Effector memory CD8-positive, alpha-beta T cell (primary cell): ENCODE data around the gene TXNDC11.
"Not testable (repeated sequence)": the region's sequence is repeated elsewhere in the genome, so short reads cannot be mapped to it uniquely, and the experiment has no call there.

Experiments
- ATAC-seq: fragments of 150-1000 bp; cut with Tn5 transposase; replicated peaks from 2 replicates; pipeline ENCODE4 v1.10.0; 2021; ENCODE audit warnings: mild to moderate bottlenecking, moderate library complexity
- DNase-seq, 3 experiments: peaks; one replicate each; pipeline ENCODE4 v3.0.0; 2021
- H3K27ac Mint-ChIP-seq, 2 donors: one replicate each; pipeline ENCODE4 v1.8.0; 2022; ENCODE audit warnings: mild to moderate bottlenecking in 2 of 2, mixed read lengths in 2 of 2, moderate library complexity in 2 of 2
- H3K27me3 Mint-ChIP-seq, 2 donors: one replicate each; pipeline ENCODE4 v1.8.0; 2022; ENCODE audit warnings: mixed read lengths in 2 of 2
- H3K36me3 Mint-ChIP-seq: one replicate; pipeline ENCODE4 v1.8.0; 2022; ENCODE audit warnings: mild to moderate bottlenecking, moderate library complexity, mixed read lengths; ENCODE audit not compliant: insufficient read depth
- H3K4me1 Mint-ChIP-seq, 2 donors: one replicate each; pipeline ENCODE4 v1.8.0; 2022; ENCODE audit warnings: low read depth in 2 of 2, mixed read lengths in 2 of 2
- H3K4me3 Mint-ChIP-seq, 2 donors: one replicate each; pipeline ENCODE4 v1.8.0; 2022; ENCODE audit warnings: mild to moderate bottlenecking in 2 of 2, mixed read lengths in 2 of 2, moderate library complexity in 2 of 2
- H3K9me3 Mint-ChIP-seq, 2 donors: one replicate each; pipeline ENCODE4 v1.8.0; 2022; ENCODE audit warnings: mixed read lengths in 2 of 2
- total RNA-seq, 9 experiments: gene quantifications; one replicate each; lab custom pipeline; 2026; lab: John Stamatoyannopoulos, UW

The TXNDC11 gene, protein sequence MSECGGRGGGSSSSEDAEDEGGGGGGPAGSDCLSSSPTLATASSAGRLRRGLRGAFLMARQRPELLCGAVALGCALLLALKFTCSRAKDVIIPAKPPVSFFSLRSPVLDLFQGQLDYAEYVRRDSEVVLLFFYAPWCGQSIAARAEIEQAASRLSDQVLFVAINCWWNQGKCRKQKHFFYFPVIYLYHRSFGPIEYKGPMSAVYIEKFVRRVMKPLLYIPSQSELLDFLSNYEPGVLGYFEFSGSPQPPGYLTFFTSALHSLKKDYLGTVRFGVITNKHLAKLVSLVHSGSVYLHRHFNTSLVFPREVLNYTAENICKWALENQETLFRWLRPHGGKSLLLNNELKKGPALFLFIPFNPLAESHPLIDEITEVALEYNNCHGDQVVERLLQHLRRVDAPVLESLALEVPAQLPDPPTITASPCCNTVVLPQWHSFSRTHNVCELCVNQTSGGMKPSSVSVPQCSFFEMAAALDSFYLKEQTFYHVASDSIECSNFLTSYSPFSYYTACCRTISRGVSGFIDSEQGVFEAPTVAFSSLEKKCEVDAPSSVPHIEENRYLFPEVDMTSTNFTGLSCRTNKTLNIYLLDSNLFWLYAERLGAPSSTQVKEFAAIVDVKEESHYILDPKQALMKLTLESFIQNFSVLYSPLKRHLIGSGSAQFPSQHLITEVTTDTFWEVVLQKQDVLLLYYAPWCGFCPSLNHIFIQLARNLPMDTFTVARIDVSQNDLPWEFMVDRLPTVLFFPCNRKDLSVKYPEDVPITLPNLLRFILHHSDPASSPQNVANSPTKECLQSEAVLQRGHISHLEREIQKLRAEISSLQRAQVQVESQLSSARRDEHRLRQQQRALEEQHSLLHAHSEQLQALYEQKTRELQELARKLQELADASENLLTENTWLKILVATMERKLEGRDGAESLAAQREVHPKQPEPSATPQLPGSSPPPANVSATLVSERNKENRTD
- 59.5 to 130 (median 71.2) reads per million in 9 experiments for total RNA-seq

DNA sequence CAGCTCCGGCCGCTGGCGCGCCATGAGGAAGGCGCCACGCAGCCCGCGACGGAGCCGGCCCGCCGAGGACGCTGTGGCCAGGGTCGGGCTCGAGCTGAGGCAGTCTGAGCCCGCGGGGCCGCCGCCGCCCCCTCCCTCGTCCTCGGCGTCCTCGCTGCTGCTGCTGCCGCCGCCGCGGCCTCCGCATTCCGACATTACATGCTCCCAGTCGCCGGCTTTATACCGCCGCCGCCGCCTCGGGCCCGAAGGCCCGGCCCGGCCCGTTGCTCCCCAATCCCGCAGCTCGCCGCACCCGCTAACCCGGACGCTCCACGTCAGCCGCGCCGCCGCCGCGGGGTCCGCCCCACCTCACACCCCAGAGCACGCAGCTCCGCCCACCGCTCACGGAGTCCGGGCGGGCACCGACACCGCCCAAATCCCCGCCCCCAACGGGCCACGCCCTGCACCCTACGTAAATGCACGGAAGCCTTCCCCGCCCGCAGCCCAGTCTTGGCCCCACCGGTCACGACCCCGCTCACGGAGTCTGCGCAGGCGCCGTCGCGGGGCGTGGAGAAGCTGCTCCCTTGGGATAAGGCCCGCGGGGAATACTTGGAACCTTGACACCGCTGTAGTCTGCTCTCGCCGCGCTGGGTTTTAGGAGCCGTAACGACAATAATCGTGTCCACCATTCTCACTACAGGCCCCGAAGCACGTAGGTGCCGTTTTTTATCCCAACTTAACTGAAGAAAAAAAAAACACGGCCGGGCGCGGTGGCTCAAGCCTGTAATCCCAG is at the start of gene TXNDC11:
TXNDC11 (minus strand) TSS at position 322 of the 772 bp plus-strand sequence; CDS start at position 195, 127 bp downstream.
- Mint-ChIP-seq H3K4me1 (peaks cover 44 to 51% of the 10 kb centered on the region in 2 donors), H3K9me3 (no peaks in the 10 kb centered on the region)

DNA sequence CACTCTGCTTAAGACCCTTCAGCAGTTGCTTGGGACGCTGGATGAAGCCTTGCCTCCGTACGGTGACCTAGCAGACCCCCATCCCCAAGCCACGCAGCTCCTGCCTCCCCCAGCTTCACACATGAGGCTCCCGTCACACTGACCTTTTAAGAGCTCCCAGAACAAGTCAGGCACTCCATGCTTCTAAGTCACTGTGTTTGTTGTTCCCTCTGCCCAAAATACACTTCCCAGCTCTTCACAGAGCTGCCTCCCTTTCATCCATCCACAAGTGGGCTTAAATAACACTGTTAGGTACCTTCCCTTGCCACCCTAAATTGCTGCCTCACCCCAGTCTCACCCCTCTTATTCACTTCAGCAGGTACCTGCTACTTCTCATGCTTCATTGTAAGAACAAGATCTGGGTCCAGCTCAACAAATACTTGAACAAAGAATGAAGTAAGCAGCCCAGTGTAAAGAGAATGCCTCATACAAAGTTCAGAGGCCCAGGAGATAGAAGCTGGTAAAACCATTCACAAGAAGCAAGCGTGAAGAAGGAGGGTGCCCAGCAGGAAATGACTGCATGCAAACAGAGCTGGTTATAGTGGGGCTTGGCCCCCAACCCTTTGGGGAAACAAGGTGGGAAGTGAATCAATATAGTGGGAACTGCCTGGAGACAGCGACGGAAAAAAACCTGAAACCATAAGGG is 48.6 kb upstream of the TXNDC11 start:
- peaks cover 50 to 75% of the 10 kb centered on the region in 2 donors for H3K4me1 Mint-ChIP-seq
- ATAC-seq: no peak
- no peaks in the 10 kb centered on the region for H3K27me3 Mint-ChIP-seq
- peak overlapping the region; percentile 1 to 80 for H3K27ac Mint-ChIP-seq
- peaks cover 32% of the 10 kb centered on the region for H3K36me3 Mint-ChIP-seq
- H3K4me3 Mint-ChIP-seq: no peak overlapping the region
- H3K9me3 Mint-ChIP-seq: no peaks in the 10 kb centered on the region
- DNase-seq: no peak

More for the DNA sequence above, at the start of gene TXNDC11:
- DNase-seq: peak; percentile 99 to 100 (median 100)
- peak; percentile 88 for ATAC-seq
- peaks cover 34% of the 10 kb centered on the region for H3K36me3 Mint-ChIP-seq
- H3K4me3 Mint-ChIP-seq: peak within 1 kb of the TSS; percentile 95 to 97
- no peaks in the 10 kb centered on the region for H3K27me3 Mint-ChIP-seq
- peak within 1 kb of the TSS; percentile 92 to 97 for H3K27ac Mint-ChIP-seq

DNA sequence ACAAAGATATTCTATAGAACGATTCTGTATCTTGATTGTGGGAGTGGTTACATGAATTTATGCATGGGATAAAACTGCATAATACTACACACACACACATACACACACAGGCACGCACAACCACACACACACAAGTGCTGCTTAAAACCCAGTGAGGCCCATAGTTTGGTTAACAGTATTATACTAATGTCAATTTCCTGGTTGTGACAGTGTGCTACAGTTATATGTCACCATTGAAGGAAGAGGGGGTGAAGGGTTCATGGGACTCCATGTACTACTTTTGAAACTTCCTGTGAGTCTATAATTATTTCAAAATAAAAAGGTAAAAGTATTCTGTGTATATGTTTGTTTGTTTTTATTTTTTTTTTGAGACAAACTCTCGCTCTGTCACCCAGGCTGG is 46.3 kb upstream of the TXNDC11 start:
- Mint-ChIP-seq H3K4me1 (peaks cover 35 to 64% of the 10 kb centered on the region in 2 donors), H3K36me3 (peaks cover 26% of the 10 kb centered on the region), H3K9me3 (no peaks in the 10 kb centered on the region), H3K4me3 (no peak overlapping the region), H3K27me3 (no peaks in the 10 kb centered on the region), H3K27ac (peak overlapping the region; percentile 76 to 88)
- ATAC-seq: no peak
- no peak for DNase-seq

DNA sequence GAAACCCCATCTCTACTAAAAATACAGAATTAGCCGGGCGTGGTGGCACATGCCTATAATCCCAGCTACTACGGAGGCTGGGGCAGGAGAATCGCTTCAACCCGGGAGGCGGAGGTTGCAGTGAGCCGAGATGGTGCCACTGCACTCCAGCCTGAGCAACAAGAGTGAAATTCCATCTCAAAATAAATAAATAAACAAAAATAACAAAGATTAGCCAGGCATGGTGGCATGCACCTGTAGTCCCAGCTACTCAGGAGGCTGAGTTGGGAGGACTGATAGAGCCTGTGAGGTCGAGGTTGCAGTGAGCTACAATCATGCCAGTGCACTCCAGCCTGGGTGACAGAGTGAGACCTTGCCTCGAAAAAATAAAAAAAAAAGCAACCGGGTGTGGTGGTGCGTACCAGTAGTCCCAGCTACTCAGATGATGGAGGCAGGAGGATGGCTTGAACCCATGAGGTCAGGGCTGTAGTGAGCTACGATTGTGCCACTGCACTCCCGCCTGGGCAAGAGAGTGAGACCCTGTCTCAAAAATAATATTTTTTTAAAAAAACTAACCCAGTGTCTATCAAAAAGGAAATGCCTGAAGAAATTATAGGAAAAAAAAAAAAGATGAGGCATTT is 42.4 kb upstream of the TXNDC11 start:
- peak overlapping the region in 1 of 2 donors; percentile 14 for H3K4me3 Mint-ChIP-seq

DNA sequence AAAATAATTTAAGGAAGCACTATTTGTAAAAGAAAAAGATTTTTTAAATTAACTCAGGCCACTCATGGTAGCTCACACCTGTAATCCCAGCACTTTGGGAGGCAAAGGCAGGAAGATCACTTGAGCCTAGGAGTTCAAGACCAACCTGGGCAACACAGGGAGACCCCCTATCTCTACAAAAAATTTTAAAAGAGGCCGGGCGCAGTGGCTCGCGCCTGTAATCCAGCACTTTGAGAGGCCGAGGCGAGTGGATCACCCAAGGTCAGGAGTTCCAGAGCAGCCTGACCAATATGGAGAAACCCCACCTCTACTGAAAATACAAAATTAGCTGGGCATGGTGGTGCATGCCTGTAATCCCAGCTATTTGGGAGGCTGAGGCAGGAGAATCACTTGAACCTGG is 41.7 kb upstream of the TXNDC11 start:
- H3K27me3 Mint-ChIP-seq, H3K9me3 Mint-ChIP-seq, ATAC-seq, DNase-seq: not testable (repeated sequence)
- H3K4me3 Mint-ChIP-seq: peak overlapping the region in 1 of 2 donors; percentile 14
- H3K4me1 Mint-ChIP-seq: peaks cover 35 to 47% of the 10 kb centered on the region in 2 donors
- peak overlapping the region; percentile 99 for H3K27ac Mint-ChIP-seq
- H3K36me3 Mint-ChIP-seq: peaks cover 41% of the 10 kb centered on the region

More for the DNA sequence above, 42.4 kb upstream of the TXNDC11 start:
- not testable (repeated sequence) for DNase-seq, H3K27me3 Mint-ChIP-seq, ATAC-seq, H3K9me3 Mint-ChIP-seq
- Mint-ChIP-seq H3K27ac (peak overlapping the region; percentile 99), H3K36me3 (peaks cover 39% of the 10 kb centered on the region), H3K4me1 (peaks cover 35 to 49% of the 10 kb centered on the region in 2 donors)

DNA sequence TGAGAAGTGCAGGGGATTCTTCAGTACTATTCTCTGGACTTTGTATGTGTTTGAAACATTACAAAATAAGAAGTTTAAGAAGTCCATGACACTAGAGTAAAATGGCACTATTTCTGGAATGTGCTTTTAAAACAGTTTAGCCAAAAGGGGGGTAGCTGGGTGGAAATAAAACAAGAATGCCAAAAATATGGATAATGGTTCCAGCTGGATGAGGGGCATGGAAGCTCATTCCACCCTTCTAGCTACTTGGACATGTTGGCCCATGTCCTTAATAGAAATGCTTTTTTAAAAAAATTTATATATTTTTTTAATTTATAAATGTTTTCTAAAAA is 41.3 kb upstream of the TXNDC11 start:
- H3K36me3 Mint-ChIP-seq: peaks cover 42% of the 10 kb centered on the region
- no peak for ATAC-seq
- no peaks in the 10 kb centered on the region for H3K27me3 Mint-ChIP-seq
- no peaks in the 10 kb centered on the region for H3K9me3 Mint-ChIP-seq
- peak overlapping the region; percentile 99 for H3K27ac Mint-ChIP-seq
- peaks cover 35 to 47% of the 10 kb centered on the region in 2 donors for H3K4me1 Mint-ChIP-seq
- no peak for DNase-seq
- H3K4me3 Mint-ChIP-seq: peak overlapping the region; percentile 85 to 88

DNA sequence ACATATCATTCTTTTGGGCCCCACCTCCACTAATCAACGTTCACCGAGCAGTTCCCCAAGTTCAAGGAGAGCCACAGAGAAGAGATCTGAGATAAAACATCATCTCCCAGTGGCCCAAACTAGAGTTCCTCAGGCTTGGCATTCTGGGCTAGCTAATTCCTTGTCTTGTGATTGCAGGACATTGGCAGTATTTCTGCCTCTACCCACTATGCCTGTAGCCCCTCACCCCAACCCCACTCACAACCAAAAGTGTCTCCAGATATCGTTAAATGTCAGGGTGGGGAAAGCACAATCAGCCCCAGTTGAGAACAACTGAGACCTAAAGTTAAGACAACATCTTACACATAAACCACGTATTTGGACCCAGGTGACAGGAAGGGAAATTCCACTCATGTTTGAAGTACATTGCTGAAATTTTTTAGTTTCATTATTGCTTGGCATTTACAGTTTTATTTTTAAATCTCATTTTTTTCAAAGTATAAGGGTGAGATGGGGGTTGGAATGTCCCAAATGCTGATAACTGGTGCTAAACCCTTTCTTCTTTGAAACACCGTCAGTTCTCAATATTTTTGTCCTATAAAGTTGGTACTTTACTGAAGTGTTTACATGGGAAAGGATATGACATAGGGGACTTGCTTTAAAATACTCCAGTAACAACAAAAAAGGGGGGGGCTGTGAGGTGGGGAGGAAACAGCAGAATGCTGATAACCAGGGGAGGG is 40.8 kb upstream of the TXNDC11 start:
- Mint-ChIP-seq H3K27me3 (no peaks in the 10 kb centered on the region), H3K4me1 (peaks cover 35 to 42% of the 10 kb centered on the region in 2 donors), H3K9me3 (no peaks in the 10 kb centered on the region), H3K27ac (peak overlapping the region; percentile 99), H3K36me3 (peaks cover 45% of the 10 kb centered on the region), H3K4me3 (peak overlapping the region; percentile 85 to 88)
- peak; percentile 88 for ATAC-seq
- peak; percentile 33 to 49 (median 42) for DNase-seq

DNA sequence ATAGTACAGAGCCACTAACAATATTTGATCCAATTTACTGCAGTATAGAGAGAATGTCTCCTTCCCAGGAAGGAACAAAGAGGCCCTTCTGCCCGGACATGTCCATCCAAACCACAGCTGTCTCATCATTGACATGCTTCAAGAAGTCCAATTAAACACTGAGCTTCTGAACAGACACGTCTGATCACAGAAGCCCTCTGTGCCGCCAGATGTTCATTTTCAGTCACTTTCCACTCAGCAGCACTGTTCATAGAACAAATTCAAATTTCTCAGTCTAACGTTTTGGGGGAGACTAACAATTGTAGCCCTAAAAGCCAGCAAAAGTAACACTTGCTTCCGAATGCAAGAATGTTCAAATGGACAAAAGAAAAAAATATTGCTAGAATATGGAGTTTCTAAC is 39.1 kb upstream of the TXNDC11 start:
- Mint-ChIP-seq H3K9me3 (no peaks in the 10 kb centered on the region), H3K36me3 (peaks cover 47% of the 10 kb centered on the region), H3K4me3 (peak overlapping the region in 1 of 2 donors; percentile 21), H3K27me3 (no peaks in the 10 kb centered on the region), H3K27ac (peak overlapping the region; percentile 99), H3K4me1 (peaks cover 22 to 27% of the 10 kb centered on the region in 2 donors)
- no peak for DNase-seq
- ATAC-seq: no peak

DNA sequence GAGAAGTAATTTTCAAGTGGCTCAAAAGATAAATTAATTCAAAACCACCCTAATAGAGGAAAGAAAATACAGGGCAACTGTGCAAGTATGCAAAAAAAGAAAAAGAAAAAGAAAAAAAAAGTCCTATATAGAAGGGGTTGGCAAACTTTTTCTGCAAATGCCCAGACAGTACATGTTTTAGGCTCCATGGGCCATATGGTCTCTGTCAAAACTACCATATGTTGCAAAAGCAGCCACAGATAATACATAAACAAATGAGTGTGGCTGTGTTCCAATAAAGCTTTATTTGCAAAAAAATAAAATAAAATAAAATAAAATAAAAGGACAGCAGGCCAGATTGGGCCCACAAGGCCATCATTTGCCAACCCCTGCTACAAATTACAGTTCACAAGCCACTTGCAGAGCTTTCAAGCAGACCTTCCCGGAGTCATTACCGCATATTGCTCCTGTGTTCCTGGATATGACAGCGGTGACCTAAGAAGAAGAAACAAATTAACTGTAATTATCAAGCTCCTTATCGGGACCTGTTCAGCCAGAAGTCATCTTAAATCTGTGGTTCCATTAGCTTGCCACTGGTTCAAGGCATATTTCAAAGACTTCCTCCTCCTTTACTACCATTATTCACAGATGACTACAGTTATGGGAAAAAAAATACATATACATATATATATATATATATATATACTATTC is 38.5 kb upstream of the TXNDC11 start:
- Mint-ChIP-seq H3K4me1 (peaks cover 21% of the 10 kb centered on the region in 2 donors), H3K36me3 (peaks cover 47% of the 10 kb centered on the region), H3K9me3 (no peaks in the 10 kb centered on the region), H3K4me3 (no peak overlapping the region), H3K27me3 (no peaks in the 10 kb centered on the region), H3K27ac (peak overlapping the region; percentile 99)
- no peak for DNase-seq
- ATAC-seq: no peak

DNA sequence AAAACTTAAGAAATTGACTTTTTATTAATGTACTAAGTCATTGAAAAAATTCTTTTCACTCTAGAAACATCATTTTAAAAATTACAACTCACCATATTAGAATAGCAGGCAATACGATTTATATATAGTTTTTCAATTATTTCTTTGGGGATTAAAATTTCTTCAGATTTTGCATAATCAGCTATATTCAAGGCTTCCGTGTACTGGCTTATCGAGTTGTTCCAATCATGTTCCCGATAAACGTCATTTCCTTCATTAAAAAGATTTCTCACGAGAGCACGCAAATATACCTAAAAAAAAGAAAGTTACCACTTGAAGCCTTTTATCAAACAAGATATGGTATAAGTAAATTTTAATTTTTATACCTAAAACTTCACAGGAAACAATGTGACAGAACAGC is 36.4 kb upstream of the TXNDC11 start:
- no peak overlapping the region for H3K4me3 Mint-ChIP-seq
- H3K27me3 Mint-ChIP-seq: no peaks in the 10 kb centered on the region
- H3K4me1 Mint-ChIP-seq: peaks cover 14 to 21% of the 10 kb centered on the region in 2 donors
- no peak for ATAC-seq
- H3K9me3 Mint-ChIP-seq: no peaks in the 10 kb centered on the region
- H3K27ac Mint-ChIP-seq: no peak overlapping the region
- peaks cover 67% of the 10 kb centered on the region for H3K36me3 Mint-ChIP-seq
- no peak for DNase-seq

DNA sequence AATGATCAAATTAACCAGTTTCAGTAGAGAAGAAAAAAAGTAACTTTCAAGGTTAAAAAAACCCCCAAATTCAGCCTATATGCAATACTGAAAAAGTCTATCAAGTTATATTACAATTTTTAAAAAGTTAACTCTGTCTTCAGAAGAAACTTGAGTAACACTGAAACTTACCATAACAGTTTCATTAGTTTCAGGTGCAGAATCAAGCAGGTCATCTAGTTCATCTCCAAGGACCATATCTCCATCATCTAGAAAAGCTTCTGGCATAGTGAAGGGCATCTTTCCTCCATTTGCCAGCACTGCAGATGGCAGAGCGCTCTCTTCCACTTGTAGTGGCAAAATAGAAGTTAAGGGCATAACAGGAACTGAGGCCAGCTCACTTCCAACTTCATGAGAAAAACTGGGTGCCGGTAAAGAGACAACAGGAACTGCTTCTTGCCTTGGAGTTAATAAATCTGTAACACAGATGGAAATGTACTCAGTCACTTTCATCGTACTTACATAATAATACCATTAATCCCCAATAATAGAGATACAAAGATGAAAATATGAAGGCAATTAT is 31.5 kb upstream of the TXNDC11 start:
- Mint-ChIP-seq H3K4me1 (peaks cover 0 to 2% of the 10 kb centered on the region in 2 donors), H3K27me3 (no peaks in the 10 kb centered on the region), H3K27ac (peak overlapping the region in 1 of 2 donors; percentile 62), H3K4me3 (no peak overlapping the region), H3K9me3 (no peaks in the 10 kb centered on the region), H3K36me3 (peaks cover 85% of the 10 kb centered on the region)
- ATAC-seq (no peak), DNase-seq (no peak)
